HL-60 (cell line): ENCODE data around the gene HMCN1.

Experiments
- GABPA ChIP-seq: IDR thresholded peaks from 2 replicates; pipeline ENCODE4 v1.6.1; 2012; ENCODE audit warnings: low read depth
- POLR2AphosphoS5 ChIP-seq: IDR thresholded peaks from 2 replicates; pipeline ENCODE4 v1.6.1; 2012; ENCODE audit warnings: low read depth
- SPI1 ChIP-seq: IDR thresholded peaks from 2 replicates; pipeline ENCODE4 v1.6.1; 2012; ENCODE audit warnings: low read depth, mild to moderate bottlenecking, borderline replicate concordance
- TF ChIP-seq, protein P1 (sequence below): IDR thresholded peaks from one replicate; pipeline ENCODE4 v1.5.1; 2011; ENCODE audit warnings: low read length, control low read depth, inconsistent platforms; ENCODE audit not compliant: insufficient read depth
- TF ChIP-seq, protein P2 (sequence below): IDR thresholded peaks from 2 replicates; pipeline ENCODE4 v1.6.1; 2012; ENCODE audit warnings: low read depth; ENCODE audit not compliant: insufficient replicate concordance

DNA sequence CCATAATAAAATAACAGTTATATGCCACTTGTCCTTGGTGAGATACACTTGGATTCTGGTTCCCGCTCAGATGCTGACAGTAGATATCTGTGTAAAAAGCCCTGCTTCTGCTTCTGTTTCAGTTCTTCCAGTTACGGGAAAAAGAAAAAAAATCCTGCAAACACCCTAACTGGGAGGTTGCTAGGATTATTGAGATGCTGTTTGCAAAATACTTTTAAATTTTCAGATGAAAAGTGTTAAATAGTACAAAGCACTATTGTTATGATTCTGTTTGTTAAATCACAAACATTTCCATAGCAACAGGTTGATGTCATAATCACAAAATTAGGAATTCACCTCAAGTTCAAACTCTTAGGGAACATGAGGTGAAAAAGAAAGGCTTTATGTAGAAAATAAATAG, 232.3 kb downstream of the HMCN1 start:
- TF ChIP-seq SPI1 = no peak
- TF ChIP-seq, protein P1, sequence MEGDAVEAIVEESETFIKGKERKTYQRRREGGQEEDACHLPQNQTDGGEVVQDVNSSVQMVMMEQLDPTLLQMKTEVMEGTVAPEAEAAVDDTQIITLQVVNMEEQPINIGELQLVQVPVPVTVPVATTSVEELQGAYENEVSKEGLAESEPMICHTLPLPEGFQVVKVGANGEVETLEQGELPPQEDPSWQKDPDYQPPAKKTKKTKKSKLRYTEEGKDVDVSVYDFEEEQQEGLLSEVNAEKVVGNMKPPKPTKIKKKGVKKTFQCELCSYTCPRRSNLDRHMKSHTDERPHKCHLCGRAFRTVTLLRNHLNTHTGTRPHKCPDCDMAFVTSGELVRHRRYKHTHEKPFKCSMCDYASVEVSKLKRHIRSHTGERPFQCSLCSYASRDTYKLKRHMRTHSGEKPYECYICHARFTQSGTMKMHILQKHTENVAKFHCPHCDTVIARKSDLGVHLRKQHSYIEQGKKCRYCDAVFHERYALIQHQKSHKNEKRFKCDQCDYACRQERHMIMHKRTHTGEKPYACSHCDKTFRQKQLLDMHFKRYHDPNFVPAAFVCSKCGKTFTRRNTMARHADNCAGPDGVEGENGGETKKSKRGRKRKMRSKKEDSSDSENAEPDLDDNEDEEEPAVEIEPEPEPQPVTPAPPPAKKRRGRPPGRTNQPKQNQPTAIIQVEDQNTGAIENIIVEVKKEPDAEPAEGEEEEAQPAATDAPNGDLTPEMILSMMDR = no peak
- TF ChIP-seq GABPA = no peak
- no peak for TF ChIP-seq POLR2AphosphoS5
- TF ChIP-seq, protein P2, sequence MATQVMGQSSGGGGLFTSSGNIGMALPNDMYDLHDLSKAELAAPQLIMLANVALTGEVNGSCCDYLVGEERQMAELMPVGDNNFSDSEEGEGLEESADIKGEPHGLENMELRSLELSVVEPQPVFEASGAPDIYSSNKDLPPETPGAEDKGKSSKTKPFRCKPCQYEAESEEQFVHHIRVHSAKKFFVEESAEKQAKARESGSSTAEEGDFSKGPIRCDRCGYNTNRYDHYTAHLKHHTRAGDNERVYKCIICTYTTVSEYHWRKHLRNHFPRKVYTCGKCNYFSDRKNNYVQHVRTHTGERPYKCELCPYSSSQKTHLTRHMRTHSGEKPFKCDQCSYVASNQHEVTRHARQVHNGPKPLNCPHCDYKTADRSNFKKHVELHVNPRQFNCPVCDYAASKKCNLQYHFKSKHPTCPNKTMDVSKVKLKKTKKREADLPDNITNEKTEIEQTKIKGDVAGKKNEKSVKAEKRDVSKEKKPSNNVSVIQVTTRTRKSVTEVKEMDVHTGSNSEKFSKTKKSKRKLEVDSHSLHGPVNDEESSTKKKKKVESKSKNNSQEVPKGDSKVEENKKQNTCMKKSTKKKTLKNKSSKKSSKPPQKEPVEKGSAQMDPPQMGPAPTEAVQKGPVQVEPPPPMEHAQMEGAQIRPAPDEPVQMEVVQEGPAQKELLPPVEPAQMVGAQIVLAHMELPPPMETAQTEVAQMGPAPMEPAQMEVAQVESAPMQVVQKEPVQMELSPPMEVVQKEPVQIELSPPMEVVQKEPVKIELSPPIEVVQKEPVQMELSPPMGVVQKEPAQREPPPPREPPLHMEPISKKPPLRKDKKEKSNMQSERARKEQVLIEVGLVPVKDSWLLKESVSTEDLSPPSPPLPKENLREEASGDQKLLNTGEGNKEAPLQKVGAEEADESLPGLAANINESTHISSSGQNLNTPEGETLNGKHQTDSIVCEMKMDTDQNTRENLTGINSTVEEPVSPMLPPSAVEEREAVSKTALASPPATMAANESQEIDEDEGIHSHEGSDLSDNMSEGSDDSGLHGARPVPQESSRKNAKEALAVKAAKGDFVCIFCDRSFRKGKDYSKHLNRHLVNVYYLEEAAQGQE = no peak
